ENCODE measurements around the gene SCLT1. TPM values are rescaled to one million over a fixed set of nuclear protein-coding genes. Genes with fewer than 3 reads are reported as not detected.

The SCLT1 gene
- polyA plus RNA-seq, 1 of the 3 experiments (the other 2 are of a cell fraction) = 2.2 TPM

GRCh38 chr4:128862608-128863311 is 230.6 kb downstream of the SCLT1 start:
- POLR2A ChIA-PET = interaction anchor here (1.0 kb wide), 1 partner anchor 50 kb away, joined by 3 read pairs; no protein-coding TSS in a partner anchor
- peaks cover 0 to 23% of the 10 kb centered on the region in 2 experiments; a peak in 1 of 4 replicates for H3K4me1 ChIP-seq (ENCODE audit: control insufficient read depth in 1 of 2, insufficient read depth in 2 of 2, low read depth in 1 of 2, low read length in 1 of 2)
- peaks cover 30 to 78% of the 10 kb centered on the region in 2 experiments for H3K36me3 ChIP-seq (replicated peaks in 1 of 2; ENCODE audit: control insufficient read depth in 1 of 2, insufficient read depth in 2 of 2, low read length in 1 of 2)

GRCh38 chr4:128861856-128862518 is 231.4 kb downstream of the SCLT1 start:
- no peaks in the 10 kb centered on the region for H3K27me3 ChIP-seq (ENCODE audit: insufficient read depth)
- H3K36me3 ChIP-seq (replicated peaks in 1 of 2; ENCODE audit: control insufficient read depth in 1 of 2, insufficient read depth in 2 of 2, low read length in 1 of 2) = peaks cover 37 to 79% of the 10 kb centered on the region in 2 experiments
- ChIA-PET CTCF (interaction anchor here (0.8 to 2.6 kb wide), 8 partner anchors 12 to 672 kb away, joined by 3 to 15 read pairs (median 4); no protein-coding TSS in a partner anchor), POLR2A (interaction anchor here (1.0 kb wide), 1 partner anchor 50 kb away, joined by 3 read pairs; no protein-coding TSS in a partner anchor)
- no peak overlapping the region for H3K4me3 ChIP-seq (ENCODE audit: low read depth in 2 of 2, low read length in 1 of 2)
- over 99% methylated on average over 11 of the region's 13 CpGs for WGBS (ENCODE audit: low lambda C conversion rate)
- TF ChIP-seq IRF3 (IDR thresholded peaks at IDR 0.05; ENCODE audit: low read depth, low read length) = no peak
- TF ChIP-seq FOXJ3 (CRISPR knock-in tag; IDR thresholded peaks at IDR 0.05) = no peak
- TF ChIP-seq MAX (IDR thresholded peaks at IDR 0.05; ENCODE audit: low read depth) = no peak
- TF ChIP-seq JUND (IDR thresholded peaks at IDR 0.05) = no peak
- no peak for TF ChIP-seq ELF1 (IDR thresholded peaks at IDR 0.05)
- TF ChIP-seq USF2 (IDR thresholded peaks at IDR 0.05; ENCODE audit: borderline replicate concordance, low read depth, low read length) = no peak
- no peak for TF ChIP-seq MEF2A (IDR thresholded peaks at IDR 0.05; ENCODE audit: borderline replicate concordance, low read depth)
- no peak for TF ChIP-seq MXI1 (IDR thresholded peaks at IDR 0.05; ENCODE audit: low read depth, low read length)
- TF ChIP-seq, protein P1, sequence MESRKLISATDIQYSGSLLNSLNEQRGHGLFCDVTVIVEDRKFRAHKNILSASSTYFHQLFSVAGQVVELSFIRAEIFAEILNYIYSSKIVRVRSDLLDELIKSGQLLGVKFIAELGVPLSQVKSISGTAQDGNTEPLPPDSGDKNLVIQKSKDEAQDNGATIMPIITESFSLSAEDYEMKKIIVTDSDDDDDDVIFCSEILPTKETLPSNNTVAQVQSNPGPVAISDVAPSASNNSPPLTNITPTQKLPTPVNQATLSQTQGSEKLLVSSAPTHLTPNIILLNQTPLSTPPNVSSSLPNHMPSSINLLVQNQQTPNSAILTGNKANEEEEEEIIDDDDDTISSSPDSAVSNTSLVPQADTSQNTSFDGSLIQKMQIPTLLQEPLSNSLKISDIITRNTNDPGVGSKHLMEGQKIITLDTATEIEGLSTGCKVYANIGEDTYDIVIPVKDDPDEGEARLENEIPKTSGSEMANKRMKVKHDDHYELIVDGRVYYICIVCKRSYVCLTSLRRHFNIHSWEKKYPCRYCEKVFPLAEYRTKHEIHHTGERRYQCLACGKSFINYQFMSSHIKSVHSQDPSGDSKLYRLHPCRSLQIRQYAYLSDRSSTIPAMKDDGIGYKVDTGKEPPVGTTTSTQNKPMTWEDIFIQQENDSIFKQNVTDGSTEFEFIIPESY (IDR thresholded peaks at IDR 0.05; ENCODE audit: borderline replicate concordance, low read depth) = no peak
- TF ChIP-seq POLR2AphosphoS5 (IDR thresholded peaks at IDR 0.05; ENCODE audit: low read depth, low read length) = no peak
- TF ChIP-seq SIN3A (IDR thresholded peaks at IDR 0.05; ENCODE audit: borderline replicate concordance, low read depth, low read length) = no peak
- TF ChIP-seq, protein P2, sequence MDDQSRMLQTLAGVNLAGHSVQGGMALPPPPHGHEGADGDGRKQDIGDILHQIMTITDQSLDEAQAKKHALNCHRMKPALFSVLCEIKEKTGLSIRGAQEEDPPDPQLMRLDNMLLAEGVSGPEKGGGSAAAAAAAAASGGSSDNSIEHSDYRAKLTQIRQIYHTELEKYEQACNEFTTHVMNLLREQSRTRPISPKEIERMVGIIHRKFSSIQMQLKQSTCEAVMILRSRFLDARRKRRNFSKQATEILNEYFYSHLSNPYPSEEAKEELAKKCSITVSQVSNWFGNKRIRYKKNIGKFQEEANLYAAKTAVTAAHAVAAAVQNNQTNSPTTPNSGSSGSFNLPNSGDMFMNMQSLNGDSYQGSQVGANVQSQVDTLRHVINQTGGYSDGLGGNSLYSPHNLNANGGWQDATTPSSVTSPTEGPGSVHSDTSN (IDR thresholded peaks at IDR 0.05) = no peak
- H3K4me2 ChIP-seq = no peak overlapping the region
- H4K20me1 ChIP-seq (ENCODE audit: insufficient read depth) = no peaks in the 10 kb centered on the region
- H3K9me3 ChIP-seq = no peaks in the 10 kb centered on the region
- H3K9ac ChIP-seq = no peak overlapping the region
- peaks cover 0 to 23% of the 10 kb centered on the region in 2 experiments; a peak in 1 of 4 replicates for H3K4me1 ChIP-seq (ENCODE audit: control insufficient read depth in 1 of 2, insufficient read depth in 2 of 2, low read depth in 1 of 2, low read length in 1 of 2)
- DNase-seq = no peak
- no peak overlapping the region for H2AFZ ChIP-seq (ENCODE audit: low read depth)
- no peaks in the 10 kb centered on the region for H3K9me2 ChIP-seq
- peaks cover 7% of the 10 kb centered on the region; the same call in 1 of the 2 replicates for H3K79me2 ChIP-seq (ENCODE audit: insufficient read depth)
- H3K27ac ChIP-seq (ENCODE audit: low read depth in 2 of 2, low read length in 1 of 2) = no peak overlapping the region
- H3F3A ChIP-seq (replicated peaks; ENCODE audit: insufficient read depth) = no peaks in the 10 kb centered on the region

More at GRCh38 chr4:128862608-128863311, 230.6 kb downstream of the SCLT1 start:
- Histone ChIP-seq H2AFZ (ENCODE audit: low read depth) (no peak overlapping the region), H3K9me2 (no peaks in the 10 kb centered on the region), H3K4me2 (no peak overlapping the region), H3K79me2 (ENCODE audit: insufficient read depth) (peaks cover 7% of the 10 kb centered on the region; the same call in 1 of the 2 replicates), H3K9ac (no peak overlapping the region), H3K4me3 (ENCODE audit: low read depth in 2 of 2, low read length in 1 of 2) (no peak overlapping the region), H3K27ac (ENCODE audit: low read depth in 2 of 2, low read length in 1 of 2) (no peak overlapping the region; a peak in 1 of 4 replicates), H3K9me3 (no peaks in the 10 kb centered on the region), H4K20me1 (ENCODE audit: insufficient read depth) (no peaks in the 10 kb centered on the region), H3K27me3 (ENCODE audit: insufficient read depth) (no peaks in the 10 kb centered on the region), H3F3A (replicated peaks; ENCODE audit: insufficient read depth) (no peaks in the 10 kb centered on the region)
- CTCF ChIA-PET = interaction anchor here (0.6 to 2.6 kb wide), 34 partner anchors 8 to 672 kb away, joined by 3 to 15 read pairs (median 4); partner anchors contain the start of gene JADE1
- TF ChIP-seq, protein P3, sequence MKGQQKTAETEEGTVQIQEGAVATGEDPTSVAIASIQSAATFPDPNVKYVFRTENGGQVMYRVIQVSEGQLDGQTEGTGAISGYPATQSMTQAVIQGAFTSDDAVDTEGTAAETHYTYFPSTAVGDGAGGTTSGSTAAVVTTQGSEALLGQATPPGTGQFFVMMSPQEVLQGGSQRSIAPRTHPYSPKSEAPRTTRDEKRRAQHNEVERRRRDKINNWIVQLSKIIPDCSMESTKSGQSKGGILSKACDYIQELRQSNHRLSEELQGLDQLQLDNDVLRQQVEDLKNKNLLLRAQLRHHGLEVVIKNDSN (IDR thresholded peaks at IDR 0.05; ENCODE audit: borderline replicate concordance, low read depth) = no peak
- DNase-seq = no peak
- 88% methylated on average over 11 of the region's 14 CpGs for WGBS (ENCODE audit: low lambda C conversion rate)
